Psoas muscle (tissue), 8 donors: ENCODE data around the gene AP3M1. TPM values are rescaled to one million over a fixed set of nuclear protein-coding genes. Genes with fewer than 3 reads are reported as not detected.
A peak's percentile ranks its signal among the peaks of the same experiment; 100 is the strongest.

Experiments
- ATAC-seq, 4 donors: fragments of 200-7000 bp; cut with Tn5 transposase; one replicate each; pipeline ENCODE4 v1.9.1; 2020; ENCODE audit warnings: moderate library complexity in 3 of 4, mild to moderate bottlenecking in 2 of 4
- DNase-seq, 2 donors: peaks; one replicate each; pipeline ENCODE4 v3.0.0-alpha.2; 2020
- H3K27ac ChIP-seq: fragments of 200-600 bp; one replicate; pipeline ENCODE4 v1.8.0; 2022
- H3K27me3 ChIP-seq, 3 donors: fragments of 200-600 bp in 1 of 3; one replicate each; pipeline versions ENCODE4 v1.6.1 to v1.8.0; 2013 to 2022; ENCODE audit warnings: low read length in 2 of 3, mild to moderate bottlenecking in 2 of 3, moderate library complexity in 1 of 3; ENCODE audit not compliant: insufficient read depth in 3 of 3
- H3K36me3 ChIP-seq, 2 donors: fragments of 200-600 bp in 1 of 2; one replicate each; pipeline versions ENCODE4 v1.6.1 to v1.8.0; 2013 to 2022; ENCODE audit warnings: low read depth in 1 of 2, mild to moderate bottlenecking in 1 of 2, moderate library complexity in 1 of 2; ENCODE audit not compliant: insufficient read depth in 1 of 2
- H3K4me1 ChIP-seq: fragments of 200-600 bp; one replicate; pipeline ENCODE4 v1.8.0; 2022
- H3K4me3 ChIP-seq: fragments of 200-600 bp; one replicate; pipeline ENCODE4 v1.8.0; 2022; ENCODE audit warnings: mild to moderate bottlenecking
- H3K9me3 ChIP-seq: fragments of 200-600 bp; one replicate; pipeline ENCODE4 v1.8.0; 2022
- CTCF ChIP-seq: fragments of 200-600 bp; IDR thresholded peaks from one replicate; pipeline ENCODE4 v1.8.0; 2022; ENCODE audit warnings: antibody characterized with exemption
- WGBS, 3 donors: extraction: QIAGEN DNeasy Blood & Tissue Kit; methylation state at CpG; one replicate each; pipeline versions ENCODE4 v1.1.6 to v1.1.7; 2013; 5-methylcytosine and 5-hydroxymethylcytosine counted together
- intact Hi-C, 2 donors: fragments of 100-400 bp; cut with DNase I; formaldehyde crosslinking; loops; one replicate each; pipeline versions ENCODE4 v1.11.0 to v1.14.2; 2022
- polyA plus RNA-seq, 3 donors: library from polyadenylated mRNA; stranded (reverse); fragments of 200-250 nt; gene quantifications; one replicate each; pipeline ENCODE4 v1.2.3, GENCODE V29; 2013
- total RNA-seq, 4 donors: library from RNA; stranded (reverse); fragmentation: NEBNext Ultra II Directional in 2 of 4; extraction: Animal tissue kit (Norgen Biotek cat#: 25700) in 2 of 4; gene quantifications; one replicate each; pipeline versions ENCODE4 v1.2.1 to v1.2.4, GENCODE V29; 2021 to 2023
- donor health status: healthy with polysubstance abuse.
- donor health status: DM: no; HTN: no; CAD: no; lungs with moderate emphysema.
- donor health status: Bipolar disorder and iron deficiency.
- donor health status: healthy.
- donor health status: DM: yes; HTN: yes; CAD: no.
- donor health status: DM: no; HTN: no; CAD: no.
- donor health status: DM: no; HTN: no; CAD: no.
- donor health status: DM: yes; HTN: yes; CAD: no.

The AP3M1 gene
- total and polyA plus RNA-seq, 7 donors, result 9.5 to 26.9 (median 20.1) TPM

- Histone ChIP-seq H3K4me3 (no peak overlapping the region), H3K27me3 (no peaks in the 10 kb centered on the region), H3K27ac (no peak overlapping the region), H3K36me3 (peaks cover 20 to 99% of the 10 kb centered on the region in 2 donors), H3K9me3 (no peaks in the 10 kb centered on the region), H3K4me1 (no peaks in the 10 kb centered on the region)
- no peak for TF ChIP-seq CTCF
- peak in 2 of 4 donors; percentile 48 to 52 for ATAC-seq
- WGBS, 3 donors, result 43 to 60% (median 53%) methylated on average over 3 of the region's 3 CpGs
- intact Hi-C loops, result no loop called here
- no peak for DNase-seq
Measured at GRCh38 chr10:74122060-74122459, 28.6 kb downstream of the AP3M1 start.

- Histone ChIP-seq H3K4me3 (no peak overlapping the region), H3K4me1 (no peaks in the 10 kb centered on the region), H3K36me3 (peaks cover 20 to 99% of the 10 kb centered on the region in 2 donors), H3K27ac (no peak overlapping the region), H3K9me3 (no peaks in the 10 kb centered on the region), H3K27me3 (no peaks in the 10 kb centered on the region)
- DNase-seq (no peak), ATAC-seq (no peak)
- TF ChIP-seq CTCF, result no peak
- intact Hi-C loops, result no loop called here
- 81 to 96% (median 82%) methylated on average over 1 of the region's 1 CpG for WGBS, 3 donors
Measured at GRCh38 chr10:74121368-74121767, 29.3 kb downstream of the AP3M1 start.

GRCh38 chr10:74120911-74121310 lies 29.7 kb downstream of the AP3M1 start:
- Histone ChIP-seq H3K4me3 (no peak overlapping the region), H3K27ac (no peak overlapping the region), H3K27me3 (no peaks in the 10 kb centered on the region), H3K9me3 (no peaks in the 10 kb centered on the region), H3K36me3 (peaks cover 20 to 99% of the 10 kb centered on the region in 2 donors), H3K4me1 (no peaks in the 10 kb centered on the region)
- no peak for ATAC-seq
- DNase-seq, result no peak
- WGBS, 3 donors, result 54 to 72% (median 63%) methylated on average over 1 of the region's 1 CpG
- no peak for TF ChIP-seq CTCF
- intact Hi-C loops, result no loop called here

- WGBS, 3 donors, result 76 to 82% (median 78%) methylated on average over 3 of the region's 3 CpGs
- H3K9me3 ChIP-seq, result no peaks in the 10 kb centered on the region
- ATAC-seq, result peak in 3 of 4 donors; percentile 36 to 61 (median 36)
- no peaks in the 10 kb centered on the region for H3K27me3 ChIP-seq
- no peaks in the 10 kb centered on the region for H3K4me1 ChIP-seq
- TF ChIP-seq CTCF, result no peak
- peak overlapping the region; percentile 23 for H3K27ac ChIP-seq
- H3K36me3 ChIP-seq, result peaks cover 31 to 99% of the 10 kb centered on the region in 2 donors
- no peak overlapping the region for H3K4me3 ChIP-seq
- intact Hi-C loops, result loop anchor here in 1 of 2 donors (5.0 kb wide), 1 partner anchor 577 kb away; no protein-coding TSS in a partner anchor
- DNase-seq, result no peak
Measured at GRCh38 chr10:74118804-74119203, 31.8 kb downstream of the AP3M1 start.

- Histone ChIP-seq H3K9me3 (no peaks in the 10 kb centered on the region), H3K36me3 (peaks cover 37 to 99% of the 10 kb centered on the region in 2 donors), H3K27me3 (no peaks in the 10 kb centered on the region), H3K27ac (no peak overlapping the region), H3K4me3 (no peak overlapping the region), H3K4me1 (no peaks in the 10 kb centered on the region)
- WGBS, 3 donors, result 89 to 93% (median 91%) methylated on average over 4 of the region's 4 CpGs
- intact Hi-C loops, result loop anchor here in 1 of 2 donors (5.0 kb wide), 1 partner anchor 575 kb away; no protein-coding TSS in a partner anchor
- no peak for TF ChIP-seq CTCF
- ATAC-seq (no peak), DNase-seq (no peak)
Measured at GRCh38 chr10:74117738-74118137, 32.9 kb downstream of the AP3M1 start.
